ENCODE results near the gene GAS2. TPM values are rescaled to one million over a fixed set of nuclear protein-coding genes. Genes with fewer than 3 reads are reported as not detected.
"Not testable (repeated sequence)": the region's sequence is repeated elsewhere in the genome, so short reads cannot be mapped to it uniquely, and the experiment has no call there.

GAS2 gene
- 1.2 TPM for total RNA-seq

- ATAC-seq: no peak
Measured at GRCh38 chr11:22666325-22666687, at the start of gene GAS2. TSS of gene GAS2 (plus strand) at chr11:22666611. CDS start at chr11:22674870, 8,259 bp downstream.

- ATAC-seq: no peak
Measured at GRCh38 chr11:22617868-22618267, 48.5 kb upstream of the GAS2 start.

GRCh38 chr11:22624742-22625447 lies 41.5 kb upstream of the GAS2 start:
- ATAC-seq: peak; percentile 69

DNA sequence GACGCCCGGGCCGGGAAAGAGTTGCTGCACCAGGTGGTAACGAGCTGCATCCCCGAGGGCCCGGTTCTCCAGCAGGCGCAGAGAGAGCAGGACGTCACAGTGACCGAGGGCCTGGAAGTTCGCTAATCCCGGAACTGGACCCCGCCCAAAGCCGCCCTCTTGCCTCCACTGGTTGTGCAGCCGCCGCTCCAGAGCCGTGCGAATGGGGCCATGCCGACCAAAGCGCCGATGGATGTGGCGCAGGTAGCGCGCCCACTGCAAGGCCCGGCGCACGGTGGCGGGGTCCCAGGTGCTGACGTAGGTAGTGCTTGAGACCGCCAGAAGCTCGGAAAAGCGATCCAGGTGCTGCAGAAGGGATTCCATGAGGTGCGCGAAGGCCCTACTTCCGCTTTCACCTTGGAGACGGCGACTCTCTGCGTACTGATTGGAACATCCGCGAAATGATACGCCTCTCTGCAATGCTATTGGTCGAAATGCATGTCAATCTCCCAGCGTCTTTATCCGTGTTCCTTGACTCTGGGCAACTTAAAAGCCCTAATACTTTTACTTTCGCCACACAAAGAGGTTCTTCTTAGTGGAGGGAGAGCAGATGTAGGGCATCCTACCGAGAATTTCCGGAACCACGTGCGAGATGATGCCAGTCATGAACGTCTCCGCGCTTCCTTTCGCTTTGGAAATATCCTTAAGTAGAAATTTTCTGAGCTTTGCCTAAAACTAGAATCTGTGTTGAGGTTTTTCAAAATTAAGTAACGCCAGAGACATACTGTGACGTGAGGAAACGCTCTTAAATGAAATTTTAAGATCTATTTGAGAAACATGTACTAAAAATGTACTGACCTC lies 40.7 kb upstream of the GAS2 start, which contains the start of gene FANCF:
Gene FANCF, minus strand, starts transcription at position 376 of the 840 bp plus-strand sequence. Its CDS starts 13 bp downstream, at position 363.
- peak; percentile 99 for ATAC-seq

GRCh38 chr11:22626573-22627239 lies 39.7 kb upstream of the GAS2 start:
- no peak for ATAC-seq

DNA sequence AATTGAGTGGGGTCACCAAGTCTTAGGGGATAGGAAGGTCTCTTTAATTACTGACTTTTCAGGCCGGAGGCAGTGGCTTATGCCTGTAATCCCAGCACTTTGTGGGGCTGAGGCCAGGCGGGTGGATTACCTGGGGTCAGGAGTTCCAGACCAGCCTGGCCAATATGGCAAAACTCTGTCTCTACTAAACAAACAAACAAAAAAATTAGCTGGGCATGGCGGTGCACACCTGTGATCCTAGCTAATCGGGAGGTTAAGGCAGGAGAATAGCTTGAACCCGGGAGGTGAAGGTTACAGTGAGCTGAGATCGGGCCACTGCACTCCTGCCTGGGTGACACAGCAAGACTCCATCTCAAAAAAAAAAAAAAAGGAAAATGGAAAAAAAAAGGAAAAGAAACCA lies 39.0 kb upstream of the GAS2 start:
- no peak for ATAC-seq

- no peak for ATAC-seq
Measured at GRCh38 chr11:22633354-22633902, 33.0 kb upstream of the GAS2 start.

GRCh38 chr11:22634897-22635629 lies 31.3 kb upstream of the GAS2 start:
- ATAC-seq: no peak

DNA sequence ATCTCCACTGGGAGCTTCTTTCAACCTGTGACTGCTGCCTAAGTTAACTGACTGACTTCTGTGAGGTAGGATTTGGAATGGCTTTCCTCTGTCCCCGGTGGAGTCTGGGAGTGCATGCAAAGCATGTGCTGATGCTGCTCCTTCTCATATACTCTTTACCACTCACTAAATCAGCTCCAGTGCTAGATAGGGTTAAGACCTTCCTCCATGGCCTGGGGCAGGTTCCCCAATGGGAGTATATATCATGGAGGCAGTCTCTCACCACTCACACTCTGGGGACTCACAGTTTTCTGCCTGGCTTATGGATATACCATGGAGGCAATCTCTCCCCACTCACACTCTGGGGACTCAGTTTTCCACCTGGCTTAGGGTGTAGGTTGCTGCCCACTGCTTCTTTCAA lies 30.7 kb upstream of the GAS2 start:
- no peak for ATAC-seq

- no peak for ATAC-seq
Measured at GRCh38 chr11:22640862-22641261, 25.5 kb upstream of the GAS2 start.

DNA sequence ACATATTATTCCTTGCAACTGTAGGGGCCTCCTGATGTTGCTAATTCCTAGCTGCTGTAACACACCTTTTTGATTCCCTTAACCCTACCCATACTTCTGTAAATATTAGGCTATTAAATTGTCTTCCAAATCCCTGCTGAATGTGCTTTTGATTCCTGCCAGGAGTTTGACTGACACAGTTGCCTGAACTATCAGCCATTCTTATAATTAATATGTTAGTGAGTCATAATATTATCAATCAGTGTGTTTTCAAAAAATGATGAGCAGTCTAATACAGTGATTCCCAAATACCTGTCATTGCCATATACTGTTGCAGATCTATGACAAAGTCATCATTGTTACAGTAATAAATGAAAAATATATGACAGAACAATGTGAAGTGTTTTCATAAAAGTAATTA lies 24.9 kb upstream of the GAS2 start:
- no peak for ATAC-seq

DNA sequence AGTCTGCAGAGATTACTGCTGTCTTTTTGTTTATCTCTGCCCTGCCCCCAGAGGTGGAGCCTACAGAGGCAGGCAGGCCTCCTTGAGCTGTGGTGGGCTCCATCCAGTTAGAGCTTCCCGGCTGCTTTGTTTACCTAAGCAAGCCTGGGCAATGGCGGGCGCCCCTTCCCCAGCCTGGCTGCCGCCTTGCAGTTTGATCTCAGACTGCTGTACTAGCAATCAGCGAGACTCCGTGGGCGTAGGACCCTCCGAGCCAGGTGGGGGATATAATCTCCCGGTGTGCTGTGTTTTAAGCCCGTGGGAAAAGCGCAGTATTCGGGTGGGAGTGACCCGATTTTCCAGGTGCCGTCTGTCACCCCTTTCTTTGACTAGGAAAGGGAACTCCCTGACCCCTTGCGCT lies 14.1 kb upstream of the GAS2 start:
- not testable (repeated sequence) for ATAC-seq

DNA sequence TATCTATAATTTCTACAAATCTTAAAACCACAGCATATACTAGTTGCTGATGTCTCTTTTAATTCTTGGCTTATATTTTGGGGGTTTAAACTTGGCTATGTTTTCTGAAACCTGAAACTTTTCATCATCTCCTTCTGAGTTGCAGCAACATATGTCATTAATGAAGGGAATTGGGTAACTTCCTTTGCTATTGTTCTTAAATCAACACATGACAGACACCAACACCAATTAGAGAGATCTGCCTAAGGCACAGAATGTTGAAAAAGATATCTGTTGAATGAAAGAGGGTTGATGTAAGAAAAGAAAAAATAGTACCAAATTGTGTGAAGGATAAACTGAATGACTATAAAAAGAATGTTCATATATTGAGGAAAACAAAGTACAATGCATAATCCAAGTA lies 10.3 kb upstream of the GAS2 start:
- no peak for ATAC-seq

DNA sequence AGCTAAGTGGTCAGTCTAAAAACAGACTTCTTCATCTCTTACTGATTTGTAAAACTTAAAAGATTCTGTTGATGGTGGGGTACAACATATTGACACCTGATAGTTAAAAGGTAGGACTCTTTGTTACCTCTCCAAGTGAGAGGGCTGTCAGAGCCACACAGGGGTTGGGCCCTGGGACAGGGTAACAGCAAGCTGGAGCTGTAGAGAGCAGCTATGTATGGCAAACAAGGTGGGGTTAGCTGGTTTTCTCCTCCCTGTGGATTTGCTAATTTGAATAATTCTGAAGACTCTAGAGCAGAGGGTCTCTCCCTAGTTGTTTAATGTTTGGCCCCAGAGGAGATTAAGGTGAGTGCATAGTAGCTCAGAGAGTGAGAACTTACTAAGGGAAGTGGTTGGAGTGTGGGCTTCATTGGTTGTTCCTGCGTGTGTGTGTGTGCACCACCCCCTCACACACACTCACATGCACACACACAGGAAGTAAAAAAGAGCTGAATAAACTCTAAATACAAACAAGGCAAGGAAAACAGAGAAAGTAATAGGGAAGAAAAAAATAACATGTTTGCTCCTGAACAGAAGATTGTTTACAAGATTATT lies 9.2 kb upstream of the GAS2 start:
- ATAC-seq: no peak

- no peak for ATAC-seq
Measured at GRCh38 chr11:22659783-22660182, 6.6 kb upstream of the GAS2 start.

- ATAC-seq: peak; percentile 50
Measured at GRCh38 chr11:22666688-22667439, 453 bp downstream of the GAS2 start.

- ATAC-seq: no peak
Measured at GRCh38 chr11:22668005-22668796, 1.8 kb downstream of the GAS2 start.

- no peak for ATAC-seq
Measured at GRCh38 chr11:22669368-22669767, 3.0 kb downstream of the GAS2 start.

DNA sequence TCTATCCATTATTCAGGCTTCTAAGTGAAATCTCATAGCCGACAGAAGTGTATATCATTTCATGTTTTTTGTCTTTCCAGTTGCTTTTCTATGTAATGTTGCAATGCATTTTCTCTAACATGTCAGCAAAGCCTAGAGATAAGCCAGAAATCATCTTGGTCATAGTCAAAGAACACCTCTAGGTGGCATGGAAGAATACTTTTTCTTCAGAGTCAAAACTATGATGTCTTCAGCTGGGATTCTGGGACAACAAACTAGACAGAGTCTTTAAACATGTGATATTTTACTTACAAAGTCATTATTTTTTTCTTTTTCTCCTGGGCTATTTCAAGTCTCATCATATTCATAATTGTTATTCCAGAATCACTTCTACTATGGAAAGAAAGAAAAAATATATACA lies 4.4 kb downstream of the GAS2 start:
- peak; percentile 53 for ATAC-seq

GRCh38 chr11:22671751-22672150 lies 5.3 kb downstream of the GAS2 start:
- ATAC-seq: no peak
